Hepatocyte (in vitro differentiated cells): ENCODE results near the gene MKI67.

Experiments used
- EZH2 ChIP-seq: fragments of 200-600 bp; sonication (generic); IDR thresholded peaks from 2 replicates; pipeline ENCODE4 v1.6.1; 2016; ENCODE audit warnings: antibody characterized with exemption, mild to moderate bottlenecking, borderline replicate concordance
- TF ChIP-seq, protein P1 (sequence below): fragments of 200-600 bp; sonication (generic); IDR thresholded peaks from 2 replicates; pipeline ENCODE4 v1.5.1; 2016; ENCODE audit warnings: antibody characterized with exemption, mild to moderate bottlenecking; ENCODE audit not compliant: poor library complexity

DNA sequence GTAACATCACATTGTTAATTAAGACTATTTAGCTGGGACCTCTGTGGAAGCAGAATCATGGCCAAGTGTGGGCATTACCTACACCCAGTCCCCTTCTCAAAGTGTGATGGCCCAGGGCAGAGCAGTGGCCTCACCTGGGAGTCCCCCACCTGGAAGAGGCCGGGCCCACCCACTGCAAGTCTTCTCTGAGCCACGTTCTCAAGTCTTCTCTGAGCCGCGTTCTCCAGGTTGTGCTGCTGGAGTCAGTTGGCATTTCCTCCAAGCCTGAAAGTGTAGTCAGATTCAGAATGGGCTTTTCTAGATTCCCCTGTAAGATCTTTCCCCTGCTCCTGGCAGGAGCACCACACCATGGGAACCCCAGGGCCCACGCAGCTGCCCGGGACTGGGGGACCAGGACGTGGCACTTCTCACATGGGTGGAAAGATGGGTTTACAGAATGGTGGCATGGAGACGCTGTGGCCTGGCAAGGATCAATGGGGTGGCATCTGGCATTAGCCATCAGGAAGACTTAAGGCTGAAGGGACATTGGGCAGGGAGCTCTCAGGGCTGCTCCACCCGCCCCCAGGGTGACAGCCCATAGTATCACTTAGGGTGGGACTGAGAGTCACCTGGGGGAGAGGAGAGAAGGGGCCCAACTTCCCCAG, 68.0 kb downstream of the MKI67 start:
- TF ChIP-seq, protein P1, sequence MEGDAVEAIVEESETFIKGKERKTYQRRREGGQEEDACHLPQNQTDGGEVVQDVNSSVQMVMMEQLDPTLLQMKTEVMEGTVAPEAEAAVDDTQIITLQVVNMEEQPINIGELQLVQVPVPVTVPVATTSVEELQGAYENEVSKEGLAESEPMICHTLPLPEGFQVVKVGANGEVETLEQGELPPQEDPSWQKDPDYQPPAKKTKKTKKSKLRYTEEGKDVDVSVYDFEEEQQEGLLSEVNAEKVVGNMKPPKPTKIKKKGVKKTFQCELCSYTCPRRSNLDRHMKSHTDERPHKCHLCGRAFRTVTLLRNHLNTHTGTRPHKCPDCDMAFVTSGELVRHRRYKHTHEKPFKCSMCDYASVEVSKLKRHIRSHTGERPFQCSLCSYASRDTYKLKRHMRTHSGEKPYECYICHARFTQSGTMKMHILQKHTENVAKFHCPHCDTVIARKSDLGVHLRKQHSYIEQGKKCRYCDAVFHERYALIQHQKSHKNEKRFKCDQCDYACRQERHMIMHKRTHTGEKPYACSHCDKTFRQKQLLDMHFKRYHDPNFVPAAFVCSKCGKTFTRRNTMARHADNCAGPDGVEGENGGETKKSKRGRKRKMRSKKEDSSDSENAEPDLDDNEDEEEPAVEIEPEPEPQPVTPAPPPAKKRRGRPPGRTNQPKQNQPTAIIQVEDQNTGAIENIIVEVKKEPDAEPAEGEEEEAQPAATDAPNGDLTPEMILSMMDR, result no peak
- TF ChIP-seq EZH2, result no peak
